GM15510 (cell line): ENCODE data around the gene RETREG1.

Source experiments
- POLR2A ChIP-seq: IDR thresholded peaks from 3 replicates; pipeline ENCODE4 v1.6.1; 2011; ENCODE audit warnings: borderline replicate concordance; ENCODE audit not compliant: insufficient read length; ENCODE audit errors: extremely low read depth

Gene RETREG1

DNA sequence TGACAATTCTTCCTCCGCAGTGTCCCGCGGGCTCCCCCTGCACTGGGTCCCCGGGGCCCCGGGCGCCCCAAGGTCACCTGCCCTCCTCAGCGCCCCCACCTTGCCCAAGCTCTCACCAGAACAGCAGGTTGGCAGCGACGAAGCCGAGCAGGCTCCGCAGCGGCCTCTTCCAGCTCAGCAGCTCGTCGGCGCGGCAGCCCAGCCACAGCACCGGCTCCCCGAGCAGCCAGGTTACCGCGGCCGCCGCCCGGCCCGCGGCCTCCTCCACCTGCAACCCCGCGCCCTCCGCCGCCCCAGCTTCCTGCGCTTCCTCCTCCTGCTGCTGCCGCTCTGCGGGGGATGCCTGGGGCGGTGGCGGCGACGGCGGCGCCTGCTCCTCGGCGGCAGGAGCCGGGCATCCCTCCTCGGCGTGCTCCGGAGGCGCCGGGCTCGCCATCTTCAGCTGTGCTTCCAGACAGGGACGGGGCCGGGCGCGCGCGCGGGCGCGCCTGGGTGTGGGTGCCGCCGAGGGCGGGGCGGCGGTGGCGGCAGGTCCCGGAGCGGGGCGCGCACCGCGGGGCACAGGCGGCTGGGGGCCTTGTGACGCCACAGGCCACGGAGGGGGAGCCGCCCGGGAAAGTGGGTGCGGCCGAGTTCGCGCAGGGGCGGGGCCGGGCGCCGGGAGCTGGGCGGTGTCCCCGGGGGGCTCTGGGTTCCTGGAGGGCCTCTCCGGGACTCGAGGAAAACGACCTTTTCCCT lies at the start of gene RETREG1:
Gene RETREG1, minus strand, starts transcription at position 462 of the 738 bp plus-strand sequence. Its CDS starts 26 bp downstream, at position 436.
- peak; percentile 38 for TF ChIP-seq POLR2A

- TF ChIP-seq POLR2A: no peak
Observed at GRCh38 chr5:16666130-16666882, 49.5 kb upstream of the RETREG1 start.

GRCh38 chr5:16665601-16666000 lies 48.8 kb upstream of the RETREG1 start:
- no peak for TF ChIP-seq POLR2A

DNA sequence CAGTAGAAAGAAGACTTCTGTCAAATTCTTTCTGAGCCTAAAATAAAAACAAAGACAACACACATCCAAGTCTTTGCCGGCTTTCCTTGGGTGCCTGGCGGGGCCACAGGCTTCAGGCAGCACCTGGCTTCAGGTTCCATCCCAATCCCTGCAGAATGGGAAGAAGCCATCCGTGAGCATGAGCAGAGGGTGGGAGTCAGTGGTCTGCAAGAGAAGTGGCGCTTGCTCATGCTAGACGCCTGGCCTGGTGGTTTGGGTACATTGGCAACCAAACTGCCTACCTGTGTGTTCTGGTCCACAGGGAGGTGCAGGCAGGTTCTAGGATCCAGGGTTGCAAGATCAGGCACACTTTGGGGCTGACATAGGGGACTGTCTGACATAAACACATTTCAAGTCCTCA lies 47.6 kb upstream of the RETREG1 start:
- TF ChIP-seq POLR2A: no peak

DNA sequence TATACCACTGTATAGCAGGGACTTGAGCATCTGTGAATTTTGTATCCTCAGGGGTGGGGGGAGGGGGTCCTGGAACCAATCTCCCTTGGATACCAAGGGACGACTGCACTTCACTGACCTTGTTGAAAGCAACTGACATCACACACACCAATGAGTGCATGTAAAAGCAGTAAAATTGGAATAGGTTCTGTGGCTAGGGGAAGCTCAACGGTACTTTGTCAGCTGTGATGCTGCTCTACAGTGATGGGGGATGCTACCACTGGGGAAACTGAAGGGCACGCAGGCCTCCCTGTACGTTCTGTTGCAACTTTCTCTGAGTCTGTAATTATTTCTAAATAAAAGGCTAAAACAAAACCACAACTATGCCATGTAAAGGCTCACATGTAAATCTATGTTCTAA lies 47.0 kb upstream of the RETREG1 start:
- TF ChIP-seq POLR2A: no peak

DNA sequence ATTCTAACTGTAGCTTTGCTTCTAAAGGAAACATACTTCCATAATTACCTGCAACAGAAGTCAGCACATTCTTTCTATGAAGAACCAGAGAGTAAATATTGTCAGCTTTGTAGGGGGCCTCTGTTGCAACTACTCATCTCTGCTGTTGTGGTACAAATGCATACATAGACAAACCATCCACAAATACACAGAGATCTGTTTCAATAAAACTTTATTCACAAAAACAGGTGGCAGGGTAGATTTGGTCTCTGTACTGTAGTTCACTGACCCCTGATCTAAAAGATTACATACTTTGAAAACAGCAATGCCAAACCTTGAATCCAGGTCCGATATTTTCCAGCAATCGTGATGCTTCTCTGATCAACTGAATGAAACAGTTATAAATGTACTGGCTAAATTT lies 44.9 kb upstream of the RETREG1 start:
- TF ChIP-seq POLR2A: no peak

DNA sequence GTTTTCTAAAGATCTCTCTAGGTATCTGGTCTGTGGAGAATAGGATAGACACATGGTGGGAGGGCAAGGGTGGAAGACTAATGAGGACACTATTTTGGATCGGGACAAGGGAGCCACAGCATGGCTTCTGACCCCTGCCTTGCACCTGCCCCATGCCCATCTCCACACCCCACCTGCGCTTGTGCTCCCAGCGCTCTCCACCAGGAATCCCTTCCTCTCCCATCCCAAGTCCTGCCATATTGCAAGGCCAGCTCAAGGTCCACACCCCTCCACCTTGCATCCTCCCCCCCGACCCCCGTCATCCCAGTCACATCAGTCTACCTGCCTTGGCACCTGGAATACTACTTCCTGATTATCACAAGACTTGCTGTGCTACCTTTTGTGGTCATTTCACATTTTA lies 44.2 kb upstream of the RETREG1 start:
- TF ChIP-seq POLR2A: no peak

DNA sequence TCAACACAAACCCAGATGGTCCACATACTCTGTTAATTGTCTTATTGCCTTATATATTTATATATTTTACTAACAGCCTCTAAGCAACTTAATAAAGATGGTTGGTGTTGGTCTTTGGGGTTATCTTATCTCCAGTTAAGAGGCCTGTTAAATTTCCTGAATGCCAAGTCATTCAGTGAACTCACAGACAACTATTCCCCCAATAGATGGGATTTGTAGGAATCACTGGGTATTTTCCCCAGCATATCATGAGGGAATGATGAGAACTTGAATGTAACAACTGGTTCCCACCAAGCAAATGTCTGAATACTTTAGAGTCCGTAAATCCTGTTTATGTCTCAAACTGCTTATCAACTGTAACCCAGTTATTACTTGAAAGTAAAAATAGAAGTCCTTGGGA lies 42.7 kb upstream of the RETREG1 start:
- TF ChIP-seq POLR2A: no peak

GRCh38 chr5:16656561-16657191 lies 39.9 kb upstream of the RETREG1 start:
- TF ChIP-seq POLR2A: no peak

GRCh38 chr5:16654647-16655334 lies 38.0 kb upstream of the RETREG1 start:
- TF ChIP-seq POLR2A: no peak

DNA sequence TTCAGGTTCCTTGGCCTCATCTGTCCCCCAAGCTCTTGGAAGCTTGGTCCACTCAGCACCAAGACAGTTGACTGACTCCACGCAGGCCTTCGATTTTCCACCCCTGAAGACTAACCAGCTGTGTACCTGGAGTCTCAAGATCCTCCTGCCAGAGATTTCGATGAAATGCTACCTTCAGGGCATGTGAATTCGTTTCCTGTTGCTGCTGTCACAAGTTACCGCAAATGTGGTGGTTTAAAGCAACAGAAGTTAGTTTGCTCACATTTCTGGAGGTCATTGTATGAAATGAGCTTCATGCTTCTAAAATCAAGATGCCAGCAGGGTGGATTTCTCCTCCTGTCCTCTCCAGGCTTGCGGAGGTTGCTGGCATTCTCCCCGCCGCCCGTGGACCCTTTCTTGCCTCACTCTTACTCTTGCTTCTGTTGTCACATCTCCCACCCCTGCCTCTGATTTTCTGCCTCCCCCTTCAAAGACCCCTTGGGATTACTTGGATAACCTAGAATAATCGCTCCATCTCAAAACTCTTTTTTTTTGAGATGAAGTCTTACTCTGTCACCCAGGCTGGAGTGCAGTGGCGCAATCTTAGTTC lies 27.6 kb upstream of the RETREG1 start:
- no peak for TF ChIP-seq POLR2A

GRCh38 chr5:16642867-16643266 lies 26.1 kb upstream of the RETREG1 start:
- no peak for TF ChIP-seq POLR2A

- TF ChIP-seq POLR2A: no peak
Observed at GRCh38 chr5:16639206-16639605, 22.4 kb upstream of the RETREG1 start.

DNA sequence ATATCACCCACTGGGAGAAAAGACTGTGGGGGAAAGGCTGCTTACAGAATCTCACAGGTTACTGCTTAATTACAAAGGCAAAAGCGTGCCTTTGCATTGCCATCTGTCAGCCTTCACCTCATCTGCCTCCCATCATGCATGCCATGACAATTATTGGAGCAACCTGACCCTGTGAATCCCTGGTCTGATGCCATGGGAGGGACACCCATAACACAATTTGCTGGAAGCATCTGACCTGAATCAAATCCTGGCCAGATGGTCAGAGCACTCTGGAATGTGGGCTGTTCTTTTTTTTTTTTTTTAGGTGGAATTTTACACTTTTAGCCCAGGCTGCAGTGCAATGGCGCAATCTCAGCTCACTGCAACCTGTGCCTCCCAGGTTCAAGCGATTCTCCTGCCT lies 11.6 kb upstream of the RETREG1 start:
- TF ChIP-seq POLR2A: no peak
